ENCODE results near the gene MBD3L5.
"Not testable (repeated sequence)": the region's sequence is repeated elsewhere in the genome, so short reads cannot be mapped to it uniquely, and the experiment has no call there.

MBD3L5 gene

DNA sequence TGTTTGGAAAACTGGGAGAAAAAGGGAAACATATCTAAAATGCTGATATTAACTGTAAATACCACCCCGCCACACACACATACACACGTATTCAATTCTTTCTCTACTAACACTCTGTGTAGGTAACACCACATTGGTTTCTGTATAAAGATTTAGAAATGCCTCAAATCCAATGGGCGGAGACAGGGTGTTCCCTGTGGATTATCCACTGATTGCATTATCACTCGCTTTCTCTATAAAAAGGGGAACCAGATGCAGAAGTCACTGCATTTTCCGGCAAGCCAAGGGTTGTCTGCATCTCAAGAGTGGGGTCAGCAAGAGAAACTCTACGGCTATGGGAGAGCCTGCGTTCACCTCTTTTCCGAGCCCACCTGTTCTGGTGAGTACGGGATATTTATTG, at the start of gene MBD3L5:
Gene MBD3L5 (plus strand): TSS at position 301 of the 400 bp plus-strand sequence. CDS start 34 bp downstream, at position 335.
- DNase-seq (ENCODE audit: low read depth in 4 of 4, low spot score in 1 of 4), result not testable (repeated sequence)

DNA sequence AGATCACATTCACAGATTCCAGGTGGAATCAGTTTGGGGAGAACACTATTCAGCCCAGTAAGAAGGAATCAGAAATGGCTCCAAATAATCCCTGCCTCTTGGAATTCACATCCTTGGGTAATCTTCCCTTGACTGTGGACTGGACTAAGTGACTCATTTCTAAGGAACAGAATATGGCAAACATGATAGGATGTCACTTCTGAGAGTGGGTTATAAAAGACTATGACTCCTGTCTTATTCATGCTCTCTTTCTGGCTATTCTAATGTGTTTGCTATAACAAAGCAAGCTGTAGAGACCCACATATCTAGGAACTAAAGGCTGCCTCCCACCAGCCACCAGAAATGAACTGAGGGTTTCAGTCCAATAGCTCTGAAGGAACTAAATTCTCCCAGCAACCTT, 46.9 kb upstream of the MBD3L5 start:
- no peak for DNase-seq (ENCODE audit: low read depth in 4 of 4, low spot score in 1 of 4)

DNA sequence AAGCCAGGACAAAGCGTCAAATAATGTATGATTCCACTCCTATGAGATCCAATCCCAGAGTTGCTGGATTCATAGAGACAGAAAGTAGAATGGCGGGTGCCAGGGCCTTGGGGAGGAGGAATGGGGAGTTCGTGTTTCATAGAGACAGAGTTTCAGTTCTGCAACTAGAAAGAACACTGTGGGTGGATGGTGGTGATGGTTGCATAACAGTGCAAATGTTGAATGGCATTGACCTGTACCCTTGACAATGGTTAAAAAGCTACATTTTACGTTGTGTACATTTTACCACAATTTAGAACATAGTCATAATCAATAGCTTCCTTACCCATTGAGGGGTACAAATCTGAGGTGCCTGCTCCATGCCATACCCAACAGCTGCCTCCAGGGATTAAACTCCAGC, 42.5 kb upstream of the MBD3L5 start:
- DNase-seq (ENCODE audit: low read depth in 4 of 4, low spot score in 1 of 4), result no peak

DNA sequence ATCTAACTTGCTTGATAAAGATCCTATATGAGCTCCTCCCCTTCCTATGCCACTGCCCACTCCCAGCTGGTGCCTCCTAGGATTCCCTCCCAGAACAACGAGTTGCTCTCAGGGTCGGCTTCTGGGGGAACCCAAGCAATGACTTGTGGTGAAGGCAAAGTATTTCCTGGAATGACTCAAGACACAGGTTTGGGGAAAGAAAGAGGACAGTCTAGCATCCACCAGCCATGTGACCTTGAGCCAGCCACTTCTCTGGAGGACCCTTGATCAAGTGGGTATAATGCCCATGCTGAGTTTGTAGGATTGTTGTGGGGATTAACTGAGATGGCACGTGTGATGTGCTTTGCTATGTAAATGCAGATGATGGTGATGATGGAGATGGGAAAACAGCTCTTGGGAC, 42.1 kb upstream of the MBD3L5 start:
- no peak for DNase-seq (ENCODE audit: low read depth in 4 of 4, low spot score in 1 of 4)

DNA sequence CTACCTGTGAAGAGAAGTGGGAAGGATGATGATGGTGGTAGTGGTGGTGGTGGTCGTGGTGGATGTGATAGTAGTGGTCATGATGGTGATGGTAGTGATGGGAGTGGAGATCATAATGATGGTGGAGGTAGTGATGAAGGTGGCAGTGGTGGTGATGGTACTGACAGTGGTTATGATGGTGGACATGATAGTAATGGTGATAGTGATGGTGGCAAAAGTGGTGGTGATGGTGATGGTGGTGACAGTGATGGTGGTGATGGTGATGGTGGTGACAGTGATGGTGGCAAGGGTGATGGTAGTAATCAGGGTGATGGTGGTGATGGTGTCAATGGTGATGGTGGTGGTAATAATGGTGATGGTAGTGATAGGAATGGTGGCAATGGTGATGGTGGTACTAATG, 35.3 kb upstream of the MBD3L5 start:
- no peak for DNase-seq (ENCODE audit: low read depth in 4 of 4, low spot score in 1 of 4)

DNA sequence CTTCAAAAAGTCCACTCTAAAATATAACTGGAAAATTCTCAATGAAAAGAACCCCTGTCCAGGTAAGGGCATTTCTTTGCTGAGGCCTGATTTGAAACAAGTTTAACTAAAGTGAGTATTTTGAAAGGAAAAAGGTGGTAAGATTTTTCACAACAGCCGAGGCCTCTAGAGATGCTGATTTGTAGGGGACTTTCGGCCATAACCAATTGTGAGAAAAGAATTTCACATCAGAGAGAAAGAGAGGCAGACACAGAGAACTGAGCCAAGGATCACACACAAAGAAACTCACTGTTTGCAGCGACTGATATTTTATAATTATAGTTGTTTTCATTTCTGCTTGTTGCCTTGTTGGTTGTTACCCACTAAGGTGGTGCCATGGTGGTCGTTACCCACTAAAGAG, 33.6 kb upstream of the MBD3L5 start:
- DNase-seq (ENCODE audit: low read depth in 4 of 4, low spot score in 1 of 4), result no peak

DNA sequence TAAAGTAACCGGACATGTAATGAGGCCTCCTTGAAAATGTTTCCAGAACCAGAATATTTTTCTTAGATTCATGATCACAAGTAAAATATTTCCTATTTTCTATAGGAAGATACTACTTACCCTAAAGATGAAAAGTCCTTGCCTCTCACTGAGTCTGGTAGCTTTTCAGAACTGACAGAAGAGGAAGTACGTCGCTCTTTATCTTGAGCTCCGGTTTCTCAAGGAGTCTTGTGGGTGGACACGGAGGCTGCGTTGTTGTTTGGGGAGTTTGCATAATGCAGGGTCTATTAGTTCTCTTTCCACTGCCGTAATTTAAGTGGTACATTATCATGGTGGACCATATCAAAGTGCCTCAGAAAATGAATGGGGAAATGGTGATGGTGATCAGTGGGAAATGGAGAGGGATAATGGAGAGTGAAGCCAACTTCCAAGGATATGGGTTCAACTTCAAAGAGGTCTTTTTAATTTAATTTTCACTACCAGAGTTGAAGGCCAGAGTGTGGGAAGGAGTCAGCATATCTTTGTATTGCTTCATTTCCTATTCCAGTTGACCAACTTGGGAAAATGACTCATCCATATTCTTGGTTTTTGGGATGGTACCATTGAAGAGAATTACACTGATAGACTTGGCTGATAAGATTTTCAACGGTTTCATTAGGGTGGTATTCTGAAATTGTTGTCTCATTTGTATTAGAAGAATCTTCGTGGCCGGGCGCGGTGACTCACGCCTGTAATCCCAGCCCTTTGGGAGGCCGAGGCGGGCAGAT, 32.5 kb upstream of the MBD3L5 start:
- no peak for DNase-seq (ENCODE audit: low read depth in 4 of 4, low spot score in 1 of 4)

DNA sequence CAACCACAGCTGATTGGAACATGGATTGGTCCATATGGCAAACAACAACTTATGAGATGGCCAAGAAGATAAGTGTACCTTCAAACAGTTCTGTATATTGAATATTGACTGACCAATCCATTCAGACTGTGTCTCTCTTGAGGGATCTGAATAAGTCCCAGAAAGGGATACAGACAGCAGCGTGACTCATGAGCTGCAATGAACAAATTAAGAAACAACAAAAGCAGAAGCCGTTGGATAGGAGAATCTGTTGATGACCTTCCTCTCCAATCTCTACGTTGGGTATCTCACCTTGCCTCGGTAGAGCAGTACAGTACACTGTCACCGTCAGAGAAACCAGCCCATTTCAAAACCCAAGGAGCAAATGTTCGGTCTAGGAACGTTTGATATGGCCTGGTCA, 30.4 kb upstream of the MBD3L5 start:
- no peak for DNase-seq (ENCODE audit: low read depth in 4 of 4, low spot score in 1 of 4)

DNA sequence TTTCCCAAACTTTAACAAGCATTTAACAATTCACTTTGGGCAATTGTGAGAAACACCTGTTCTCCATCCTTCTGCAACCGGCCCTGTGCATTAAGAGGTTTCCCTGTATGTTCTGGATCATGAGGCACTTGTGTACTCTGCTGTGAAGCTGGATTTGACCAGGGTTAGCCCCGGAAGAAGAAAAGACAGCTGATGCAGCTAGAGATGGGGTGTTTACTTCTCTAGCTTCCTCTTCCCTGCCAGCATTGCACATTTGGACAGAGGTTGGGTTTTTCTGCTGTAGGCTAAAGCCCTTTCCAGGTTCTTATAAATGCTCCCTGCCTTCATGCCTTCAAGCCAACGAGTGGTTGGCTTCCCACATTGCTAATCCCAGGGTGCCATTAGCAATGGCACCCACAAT, 30.0 kb upstream of the MBD3L5 start:
- no peak for DNase-seq (ENCODE audit: low read depth in 4 of 4, low spot score in 1 of 4)

DNA sequence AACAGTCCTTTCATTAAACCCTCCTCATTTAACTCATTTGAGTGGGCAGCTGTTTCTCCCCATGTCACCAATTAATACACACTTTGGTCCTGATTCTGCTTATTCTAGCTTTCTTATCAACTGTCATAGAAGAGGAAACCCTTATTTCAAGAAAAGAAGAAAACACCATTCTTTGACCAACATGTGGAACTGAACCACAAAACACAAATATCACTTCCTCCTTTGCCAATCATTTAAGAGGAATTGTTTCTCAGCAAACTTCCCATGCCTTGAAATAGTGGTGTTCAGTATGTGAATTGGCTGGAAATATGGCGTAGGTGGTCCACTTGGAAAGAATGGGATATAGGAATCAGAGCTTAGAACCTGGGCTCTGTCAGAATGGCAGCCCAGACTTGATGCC, 29.6 kb upstream of the MBD3L5 start:
- DNase-seq (ENCODE audit: low read depth in 4 of 4, low spot score in 1 of 4), result no peak

DNA sequence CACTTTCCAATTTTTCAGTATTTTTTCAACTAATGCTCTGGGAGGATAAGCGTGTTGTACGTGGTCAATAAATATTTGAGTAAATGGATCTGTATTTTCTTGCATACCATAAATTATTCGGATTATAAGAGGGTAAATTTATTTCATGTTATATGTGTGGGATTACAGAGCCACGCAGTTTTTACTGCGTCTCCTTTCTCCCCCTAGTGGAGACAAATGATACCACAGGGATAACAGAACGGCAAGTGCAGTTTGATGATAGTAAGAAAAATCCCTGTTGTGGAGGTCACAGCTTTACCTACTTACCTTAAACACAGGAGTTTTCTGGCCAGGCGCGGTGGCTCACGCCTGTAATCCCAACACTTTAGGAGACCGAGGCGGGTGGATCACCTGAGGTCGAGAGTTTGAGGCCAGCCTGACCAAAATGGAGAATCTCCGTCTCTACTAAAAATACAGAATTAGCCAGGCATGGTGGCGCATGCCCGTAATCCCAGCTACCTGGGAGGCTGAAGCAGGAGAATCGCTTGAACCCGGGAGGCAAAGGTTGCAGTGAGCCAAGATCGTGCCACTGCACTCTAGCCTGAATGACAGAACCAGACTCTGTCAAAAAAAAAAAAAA, 26.0 kb upstream of the MBD3L5 start:
- no peak for DNase-seq (ENCODE audit: low read depth in 4 of 4, low spot score in 1 of 4)

DNA sequence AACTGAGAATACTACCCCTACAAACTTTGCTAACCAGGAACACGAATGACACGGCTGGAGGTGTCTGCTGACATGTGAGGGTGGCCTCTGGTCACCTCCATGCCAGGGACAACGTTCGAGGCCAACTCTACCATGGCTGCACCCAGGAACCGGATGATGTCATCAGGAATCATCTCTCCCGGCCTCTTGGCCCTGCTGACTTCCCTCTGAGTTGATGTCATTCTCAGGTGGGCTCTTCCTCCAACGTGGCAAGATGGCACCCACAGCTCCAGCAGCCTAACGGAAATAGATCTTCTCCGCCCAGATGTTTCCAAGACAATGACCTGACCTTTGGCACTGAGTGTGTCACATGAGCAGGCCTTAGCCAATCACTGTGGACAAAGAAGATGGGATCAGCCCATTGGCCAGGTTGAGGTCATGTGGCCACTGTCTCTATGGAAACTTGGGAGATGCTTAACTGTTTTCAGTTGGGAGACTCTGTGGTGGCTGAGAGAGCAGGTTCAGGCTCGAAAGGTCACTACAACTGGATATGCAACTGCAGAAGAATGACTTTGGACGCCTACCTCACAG, 24.2 kb upstream of the MBD3L5 start:
- DNase-seq (ENCODE audit: low read depth in 4 of 4, low spot score in 1 of 4), result no peak

DNA sequence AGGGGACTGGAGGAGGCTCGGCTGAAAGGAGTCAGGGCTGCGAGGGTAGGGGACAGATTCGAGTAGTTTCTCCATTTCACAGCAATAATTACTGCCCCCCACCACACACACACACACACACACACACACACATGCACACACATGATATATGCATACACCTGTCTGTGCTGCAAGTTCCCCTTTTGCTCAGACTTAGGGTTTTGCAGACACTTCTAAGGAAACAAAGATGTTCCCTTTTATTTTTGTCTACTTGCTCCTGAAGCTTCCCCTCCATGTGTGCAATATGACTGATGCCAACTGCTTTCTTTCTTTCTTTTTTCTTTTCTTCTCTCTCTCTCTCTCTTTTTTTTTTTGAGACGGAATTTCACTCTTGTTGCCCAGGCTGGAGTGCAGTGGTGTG, 22.5 kb upstream of the MBD3L5 start:
- DNase-seq (ENCODE audit: low read depth in 4 of 4, low spot score in 1 of 4), result no peak

DNA sequence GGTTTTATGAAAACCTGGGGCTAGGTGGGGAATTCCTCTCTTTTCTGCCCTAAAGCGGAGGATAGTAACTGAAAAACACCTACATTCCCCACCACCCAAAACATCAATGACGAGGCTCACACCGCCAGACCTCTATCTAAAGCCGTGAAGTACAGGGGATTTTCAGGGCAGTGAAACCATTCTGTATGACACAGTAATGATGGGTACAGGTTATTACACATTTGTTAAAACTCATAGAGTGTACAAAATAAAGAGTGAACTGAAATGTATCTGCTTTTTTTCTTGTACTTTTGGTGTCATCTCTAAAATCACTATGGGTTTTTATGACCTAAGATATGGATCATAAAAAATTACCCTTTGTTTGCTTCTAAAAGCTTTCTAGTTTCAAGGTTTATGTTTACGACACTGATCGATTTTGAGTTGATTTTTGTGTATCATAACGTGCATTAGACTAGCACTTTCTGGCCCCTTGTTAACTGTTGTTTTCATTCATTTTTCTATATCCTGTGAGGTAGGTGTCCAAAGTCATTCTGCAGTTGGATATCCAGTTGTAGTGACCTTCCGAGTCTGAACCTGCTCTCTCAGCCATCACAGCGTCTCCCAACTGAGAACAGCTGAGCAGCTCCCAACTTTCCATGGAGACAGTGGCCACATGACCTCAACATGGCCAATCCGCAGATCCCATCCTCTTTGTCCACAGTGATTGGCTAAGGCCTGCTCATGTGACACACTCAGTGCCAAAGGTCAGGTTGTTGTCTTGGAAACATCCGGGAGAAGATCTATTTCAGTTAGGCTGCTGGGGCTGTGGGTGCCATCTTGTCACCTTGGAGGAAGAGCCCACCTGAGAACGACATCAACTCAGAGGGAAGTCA, 19.4 kb upstream of the MBD3L5 start:
- DNase-seq (ENCODE audit: low read depth in 4 of 4, low spot score in 1 of 4), result no peak

DNA sequence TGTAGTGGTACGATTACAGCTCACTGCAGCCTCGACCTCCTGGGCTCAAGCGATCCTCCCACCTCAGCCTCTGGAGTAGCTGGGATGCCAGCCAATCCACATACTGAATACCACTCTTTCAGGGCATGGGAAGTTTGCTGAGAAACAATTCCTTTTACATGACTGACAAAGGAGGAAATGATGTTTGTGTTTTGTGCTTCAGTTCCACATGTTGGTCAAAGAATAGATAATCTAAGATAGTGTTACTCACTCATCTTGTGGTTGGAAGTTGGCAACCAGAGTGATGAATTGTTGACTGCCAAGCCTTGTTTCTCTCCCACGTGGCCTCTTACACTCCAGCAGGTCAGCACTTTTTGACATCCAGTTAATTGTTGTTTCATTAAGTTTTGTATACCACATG, 16.7 kb upstream of the MBD3L5 start:
- no peak for DNase-seq (ENCODE audit: low read depth in 4 of 4, low spot score in 1 of 4)

DNA sequence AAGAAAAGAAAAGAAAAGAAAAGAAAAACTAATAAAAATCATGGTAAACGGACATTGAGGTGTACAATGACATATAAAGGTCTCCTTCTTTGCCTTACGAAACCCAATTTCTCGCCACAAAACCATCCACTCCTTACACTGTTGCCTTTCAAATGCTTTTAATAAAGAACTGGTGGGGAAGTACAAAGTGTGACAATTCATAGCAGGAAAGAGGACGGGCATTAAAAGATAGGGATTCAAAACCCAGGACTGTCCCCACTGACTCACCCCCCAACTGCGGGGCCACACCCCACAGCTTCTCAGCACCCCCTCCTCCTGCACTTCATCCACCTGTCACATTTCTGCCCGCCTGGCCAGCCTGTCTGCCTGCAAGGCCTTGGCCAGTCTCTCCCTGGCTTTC, 11.6 kb upstream of the MBD3L5 start:
- no peak for DNase-seq (ENCODE audit: low read depth in 4 of 4, low spot score in 1 of 4)

DNA sequence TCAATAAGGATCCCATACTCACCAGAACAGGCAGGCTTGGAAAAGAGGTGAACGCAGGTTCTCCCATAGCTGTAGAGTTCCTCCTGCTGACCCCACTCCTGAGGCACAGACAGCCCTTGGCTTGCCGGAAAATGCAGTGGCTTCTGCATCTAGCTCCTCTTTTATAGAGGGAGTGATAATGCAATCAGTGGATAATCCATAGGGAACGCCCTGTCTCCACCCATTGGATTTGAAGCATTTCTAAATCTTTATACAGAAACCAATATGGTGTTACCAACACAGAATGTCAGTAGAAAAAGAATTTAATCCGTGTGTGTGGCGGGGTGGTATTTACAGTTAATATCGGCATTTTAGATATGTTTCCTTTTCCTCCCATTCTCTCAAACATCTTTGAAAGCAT, 9.0 kb upstream of the MBD3L5 start, which contains the start of gene MBD3L2B:
Gene MBD3L2B (minus strand): TSS at position 101 of the 400 bp plus-strand sequence. CDS start 34 bp downstream, at position 67.
- not testable (repeated sequence) for DNase-seq (ENCODE audit: low read depth in 4 of 4, low spot score in 1 of 4)

DNA sequence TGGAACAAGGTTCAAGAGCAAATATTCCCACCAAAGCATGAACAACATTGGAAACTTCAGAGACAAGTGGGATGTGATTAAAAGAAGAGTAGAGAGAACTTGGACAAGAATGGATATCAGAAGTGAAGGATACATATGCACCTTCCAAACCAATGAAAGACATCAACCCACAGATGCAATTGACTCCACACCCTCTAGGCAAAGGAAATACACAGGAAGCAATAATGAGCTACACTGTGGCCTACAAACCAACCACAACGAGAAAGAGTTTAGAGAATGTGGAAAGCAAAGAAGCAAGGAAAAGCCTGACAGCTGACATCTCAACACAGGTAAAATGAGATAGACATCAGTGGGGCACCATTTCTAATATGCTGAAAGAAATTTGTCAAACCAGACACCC, 1.6 kb upstream of the MBD3L5 start:
- DNase-seq (ENCODE audit: low read depth in 4 of 4, low spot score in 1 of 4), result not testable (repeated sequence)

DNA sequence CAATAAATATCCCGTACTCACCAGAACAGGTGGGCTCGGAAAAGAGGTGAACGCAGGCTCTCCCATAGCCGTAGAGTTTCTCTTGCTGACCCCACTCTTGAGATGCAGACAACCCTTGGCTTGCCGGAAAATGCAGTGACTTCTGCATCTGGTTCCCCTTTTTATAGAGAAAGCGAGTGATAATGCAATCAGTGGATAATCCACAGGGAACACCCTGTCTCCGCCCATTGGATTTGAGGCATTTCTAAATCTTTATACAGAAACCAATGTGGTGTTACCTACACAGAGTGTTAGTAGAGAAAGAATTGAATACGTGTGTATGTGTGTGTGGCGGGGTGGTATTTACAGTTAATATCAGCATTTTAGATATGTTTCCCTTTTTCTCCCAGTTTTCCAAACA, 9.7 kb downstream of the MBD3L5 start, which contains the start of gene MBD3L4:
Gene MBD3L4 (minus strand): TSS at position 101 of the 400 bp plus-strand sequence. CDS start 35 bp downstream, at position 66.
- DNase-seq (ENCODE audit: low read depth in 4 of 4, low spot score in 1 of 4), result not testable (repeated sequence)

DNA sequence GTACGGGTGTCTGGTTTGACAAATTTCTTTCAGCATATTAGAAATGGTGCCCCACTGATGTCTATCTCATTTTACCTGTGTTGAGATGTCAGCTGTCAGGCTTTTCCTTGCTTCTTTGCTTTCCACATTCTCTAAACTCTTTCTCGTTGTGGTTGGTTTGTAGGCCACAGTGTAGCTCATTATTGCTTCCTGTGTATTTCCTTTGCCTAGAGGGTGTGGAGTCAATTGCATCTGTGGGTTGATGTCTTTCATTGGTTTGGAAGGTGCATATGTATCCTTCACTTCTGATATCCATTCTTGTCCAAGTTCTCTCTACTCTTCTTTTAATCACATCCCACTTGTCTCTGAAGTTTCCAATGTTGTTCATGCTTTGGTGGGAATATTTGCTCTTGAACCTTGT, 11.2 kb downstream of the MBD3L5 start:
- DNase-seq (ENCODE audit: low read depth in 4 of 4, low spot score in 1 of 4), result not testable (repeated sequence)

DNA sequence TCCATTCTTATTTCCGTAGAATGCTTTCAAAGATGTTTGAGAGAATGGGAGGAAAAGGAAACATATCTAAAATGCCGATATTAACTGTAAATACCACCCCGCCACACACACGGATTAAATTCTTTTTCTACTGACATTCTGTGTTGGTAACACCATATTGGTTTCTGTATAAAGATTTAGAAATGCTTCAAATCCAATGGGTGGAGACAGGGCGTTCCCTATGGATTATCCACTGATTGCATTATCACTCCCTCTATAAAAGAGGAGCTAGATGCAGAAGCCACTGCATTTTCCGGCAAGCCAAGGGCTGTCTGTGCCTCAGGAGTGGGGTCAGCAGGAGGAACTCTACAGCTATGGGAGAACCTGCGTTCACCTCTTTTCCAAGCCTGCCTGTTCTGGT, 18.6 kb downstream of the MBD3L5 start, which contains the start of gene MBD3L2:
Gene MBD3L2 (plus strand): TSS at position 301 of the 400 bp plus-strand sequence. CDS start 53 bp downstream, at position 354.
- not testable (repeated sequence) for DNase-seq (ENCODE audit: low read depth in 4 of 4, low spot score in 1 of 4)

All from stimulated activated CD4-positive, alpha-beta T cell treated with anti-CD3 and anti-CD28 coated beads, Interleukin-1b, Interleukin-23, amount 100 ng/mL, for 24 hours (primary cell).